Measurements from ENCODE around the gene TWIST1.

GRCh38 chr7:19099194-19099593, 18.2 kb downstream of the TWIST1 start:
- TF ChIP-seq YY1 (IDR thresholded peaks at IDR 0.05; ENCODE audit: insufficient read depth, insufficient read length) (no peak), SUZ12 (IDR thresholded peaks at IDR 0.05; ENCODE audit: extremely low read depth, insufficient read depth, insufficient read length) (no peak), ZNF274 (IDR thresholded peaks at IDR 0.05; ENCODE audit: low read depth, low read length) (no peak)

All from NT2/D1 (cell line).